OCI-LY3 (cell line): Measurements from ENCODE around the gene C9orf43.

Source experiments
- H2AFZ ChIP-seq: fragments of 200-600, 300-600 bp; shearing (Covaris generic); 2 replicates; pipeline ENCODE4 v1.6.0; 2014; ENCODE audit warnings: antibody characterized with exemption, low read depth, low read length
- H3K27ac ChIP-seq: fragments of 200-600, 300-600 bp; sonication (generic); 2 replicates; pipeline ENCODE4 v1.5.1; 2014; ENCODE audit warnings: mild to moderate bottlenecking, low read length, moderate library complexity, mixed read lengths
- H3K27me3 ChIP-seq: fragments of 200-600, 300-600 bp; sonication (generic); 2 replicates; pipeline ENCODE4 v1.6.1; 2014; ENCODE audit warnings: low read depth, low read length, mixed read lengths
- H3K36me3 ChIP-seq: fragments of 200-600, 300-600 bp; sonication (generic); replicated peaks from 2 replicates; pipeline ENCODE3; 2014; ENCODE audit warnings: low read depth, low read length, mixed read lengths
- H3K4me1 ChIP-seq: fragments of 300-600, 200-600 bp; sonication (generic); 2 replicates; pipeline ENCODE4 v1.6.1; 2014; ENCODE audit warnings: low read length, mixed read lengths
- H3K4me2 ChIP-seq: fragments of 200-600, 300-600 bp; sonication (generic); 2 replicates; pipeline ENCODE4 v1.6.1; 2014; ENCODE audit warnings: low read length, mixed read lengths
- H3K4me3 ChIP-seq: fragments of 300-600, 200-600 bp; sonication (generic); 2 replicates; pipeline ENCODE4 v1.5.1; 2014; ENCODE audit warnings: antibody characterized with exemption, mild to moderate bottlenecking, low read length, moderate library complexity
- H3K79me2 ChIP-seq: fragments of 300-600, 200-600 bp; shearing (Covaris generic); 2 replicates; pipeline ENCODE4 v1.6.1; 2014; ENCODE audit warnings: mild to moderate bottlenecking, low read length, mixed read lengths
- H3K9ac ChIP-seq: fragments of 300-600, 200-600 bp; shearing (Covaris generic); 2 replicates; pipeline ENCODE4 v1.6.0; 2014; ENCODE audit warnings: mild to moderate bottlenecking, low read length, moderate library complexity
- H3K9me3 ChIP-seq: fragments of 200-600, 300-600 bp; shearing (Covaris generic); 2 replicates; pipeline ENCODE4 v1.6.1; 2014; ENCODE audit warnings: low read length, mixed read lengths; ENCODE audit not compliant: insufficient read depth
- H4K20me1 ChIP-seq: fragments of 200-600, 300-600 bp; sonication (generic); 2 replicates; pipeline ENCODE4 v1.6.1; 2016; ENCODE audit warnings: low read length, mixed read lengths; ENCODE audit not compliant: insufficient read depth
- EZH2phosphoT487 ChIP-seq: fragments of 200-600 bp; shearing (Covaris generic); IDR thresholded peaks from 2 replicates; pipeline ENCODE4 v1.6.1; 2018; ENCODE audit warnings: antibody characterized with exemption, mixed run types, low read depth
- TF ChIP-seq, protein P1 (sequence below): fragments of 200-600, 300-600 bp; sonication (generic); IDR thresholded peaks from 2 replicates; pipeline ENCODE4 v1.5.1; 2014; ENCODE audit warnings: antibody characterized with exemption, low read length, low read depth

Gene C9orf43

DNA sequence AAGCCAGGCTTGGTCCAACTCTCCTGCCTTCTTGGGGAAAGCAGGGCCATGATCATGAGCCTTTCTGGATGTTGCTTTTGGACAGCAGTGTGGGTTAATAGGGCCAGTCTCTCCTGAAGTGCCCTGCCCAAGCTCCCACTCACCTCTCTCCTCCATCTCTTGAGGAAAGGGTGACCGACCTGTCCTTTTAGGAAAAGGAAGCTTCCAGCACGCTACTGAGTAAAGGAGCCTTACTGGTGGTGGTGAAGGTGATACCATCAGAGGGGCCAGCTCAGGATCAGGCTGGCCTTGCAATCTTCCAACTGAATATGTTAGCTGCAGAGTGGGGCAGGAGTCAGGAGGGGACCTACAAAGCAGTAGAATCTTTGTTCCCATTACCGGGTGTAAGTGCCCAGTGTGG, 50.7 kb downstream of the C9orf43 start:
- Histone ChIP-seq H3K27ac (no peak overlapping the region), H3K36me3 (no peaks in the 10 kb centered on the region), H3K4me3 (no peak overlapping the region), H3K4me1 (no peaks in the 10 kb centered on the region), H3K27me3 (no peaks in the 10 kb centered on the region), H4K20me1 (no peaks in the 10 kb centered on the region), H3K9me3 (no peaks in the 10 kb centered on the region), H3K9ac (no peak overlapping the region), H3K4me2 (no peak overlapping the region), H3K79me2 (no peaks in the 10 kb centered on the region), H2AFZ (no peak overlapping the region)
- TF ChIP-seq, protein P1, sequence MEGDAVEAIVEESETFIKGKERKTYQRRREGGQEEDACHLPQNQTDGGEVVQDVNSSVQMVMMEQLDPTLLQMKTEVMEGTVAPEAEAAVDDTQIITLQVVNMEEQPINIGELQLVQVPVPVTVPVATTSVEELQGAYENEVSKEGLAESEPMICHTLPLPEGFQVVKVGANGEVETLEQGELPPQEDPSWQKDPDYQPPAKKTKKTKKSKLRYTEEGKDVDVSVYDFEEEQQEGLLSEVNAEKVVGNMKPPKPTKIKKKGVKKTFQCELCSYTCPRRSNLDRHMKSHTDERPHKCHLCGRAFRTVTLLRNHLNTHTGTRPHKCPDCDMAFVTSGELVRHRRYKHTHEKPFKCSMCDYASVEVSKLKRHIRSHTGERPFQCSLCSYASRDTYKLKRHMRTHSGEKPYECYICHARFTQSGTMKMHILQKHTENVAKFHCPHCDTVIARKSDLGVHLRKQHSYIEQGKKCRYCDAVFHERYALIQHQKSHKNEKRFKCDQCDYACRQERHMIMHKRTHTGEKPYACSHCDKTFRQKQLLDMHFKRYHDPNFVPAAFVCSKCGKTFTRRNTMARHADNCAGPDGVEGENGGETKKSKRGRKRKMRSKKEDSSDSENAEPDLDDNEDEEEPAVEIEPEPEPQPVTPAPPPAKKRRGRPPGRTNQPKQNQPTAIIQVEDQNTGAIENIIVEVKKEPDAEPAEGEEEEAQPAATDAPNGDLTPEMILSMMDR = no peak
- no peak for TF ChIP-seq EZH2phosphoT487

DNA sequence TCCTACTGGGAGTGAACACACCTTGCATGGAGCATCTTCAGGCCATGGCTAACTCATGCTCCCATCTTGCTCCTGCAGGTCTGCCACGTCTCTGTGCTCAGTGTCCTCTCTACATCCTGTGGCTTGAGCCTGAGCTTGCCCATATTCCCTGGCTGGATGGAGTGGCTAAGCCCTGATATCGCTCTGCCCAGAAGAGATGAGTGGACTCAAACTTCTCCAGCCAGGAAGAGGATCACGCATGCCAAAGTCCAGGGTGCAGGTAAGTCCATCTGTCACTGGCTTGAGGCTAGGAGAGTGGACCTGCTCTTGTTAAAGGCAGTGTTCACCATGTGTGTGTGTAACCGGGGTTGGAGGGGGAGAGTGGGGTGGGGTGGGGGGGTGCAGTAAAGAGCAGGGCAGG, 51.4 kb downstream of the C9orf43 start:
- Histone ChIP-seq H3K4me1 (no peaks in the 10 kb centered on the region), H3K4me2 (no peak overlapping the region), H3K9ac (no peak overlapping the region), H3K27me3 (no peaks in the 10 kb centered on the region), H3K27ac (no peak overlapping the region), H3K36me3 (no peaks in the 10 kb centered on the region), H3K9me3 (no peaks in the 10 kb centered on the region), H3K4me3 (no peak overlapping the region), H3K79me2 (no peaks in the 10 kb centered on the region), H2AFZ (no peak overlapping the region), H4K20me1 (no peaks in the 10 kb centered on the region)
- no peak for TF ChIP-seq EZH2phosphoT487
- TF ChIP-seq, protein P1 = no peak

DNA sequence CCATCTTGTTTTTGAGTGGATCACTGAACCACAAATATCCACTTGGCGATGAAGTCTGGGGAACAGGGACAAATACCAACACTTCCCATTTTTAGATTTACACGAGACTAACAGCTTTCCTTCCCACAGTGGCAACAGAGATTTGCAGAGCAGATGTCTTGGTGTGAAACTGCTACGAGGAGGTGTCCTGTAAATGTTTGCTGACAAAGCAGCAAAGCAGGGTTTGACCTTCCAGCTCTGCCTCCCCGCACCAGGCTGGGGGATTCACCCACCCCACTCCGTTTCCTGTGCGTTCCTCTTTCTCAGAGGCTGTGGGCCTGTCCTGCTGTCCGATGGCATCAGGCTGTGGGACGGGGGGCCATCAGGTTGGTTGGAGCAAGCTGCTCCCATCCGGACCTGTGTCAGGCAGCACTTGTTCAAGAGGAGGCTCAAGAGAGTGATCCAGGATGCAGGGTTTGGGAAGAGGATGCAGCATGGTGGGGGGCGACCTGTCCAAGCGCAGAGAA, 52.3 kb downstream of the C9orf43 start:
- TF ChIP-seq, protein P1 = no peak
- no peak for TF ChIP-seq EZH2phosphoT487
- Histone ChIP-seq H3K4me1 (no peaks in the 10 kb centered on the region), H2AFZ (no peak overlapping the region), H3K79me2 (no peaks in the 10 kb centered on the region), H4K20me1 (no peaks in the 10 kb centered on the region), H3K9ac (no peak overlapping the region), H3K4me2 (no peak overlapping the region), H3K9me3 (no peaks in the 10 kb centered on the region), H3K36me3 (no peaks in the 10 kb centered on the region), H3K27ac (no peak overlapping the region), H3K27me3 (no peaks in the 10 kb centered on the region), H3K4me3 (no peak overlapping the region)

DNA sequence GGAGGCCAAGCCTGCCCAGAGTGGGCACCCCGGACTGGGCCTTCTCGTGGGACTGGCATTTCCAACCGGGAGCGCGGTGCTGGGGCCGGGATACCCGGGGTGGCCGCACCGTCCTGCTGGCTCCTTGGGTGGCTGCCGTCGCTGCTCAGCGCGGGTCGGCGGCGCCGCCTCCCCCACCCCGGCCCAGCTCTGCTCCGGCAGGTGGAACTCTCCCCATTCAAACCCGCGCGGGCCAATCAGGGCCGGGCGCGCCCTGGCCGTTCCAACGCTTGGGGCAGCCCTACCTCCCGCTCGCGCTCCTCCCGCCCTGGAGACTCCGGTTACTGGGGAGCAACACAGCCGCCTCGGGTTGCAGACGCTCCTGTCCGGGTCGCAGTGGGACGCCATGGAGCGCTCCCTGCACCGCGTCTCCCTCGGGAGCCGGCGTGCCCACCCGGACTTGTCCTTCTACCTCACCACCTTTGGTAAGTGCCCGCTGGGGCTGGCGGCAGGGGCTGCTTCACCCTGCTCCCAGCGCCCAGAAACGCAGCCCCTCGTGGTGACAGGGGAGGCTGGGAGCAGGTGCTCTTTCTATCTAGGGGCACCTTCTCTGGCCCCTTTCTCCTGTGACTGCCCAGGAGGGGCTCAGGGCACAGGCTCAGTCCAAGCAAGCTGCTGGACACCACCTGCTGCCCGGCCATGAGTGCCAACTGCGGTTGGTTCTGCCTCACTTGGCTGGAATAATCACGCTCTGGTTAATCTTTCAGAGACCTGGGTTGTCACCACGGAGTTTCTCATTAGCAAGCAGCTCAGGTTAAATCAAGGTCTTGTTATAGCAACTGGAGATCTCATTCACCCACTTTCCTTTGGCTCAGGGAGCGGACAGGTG, 53.1 kb downstream of the C9orf43 start, which contains the start of gene RGS3:
Gene RGS3 (plus strand): TSS at position 310 of the 868 bp plus-strand sequence. CDS start 76 bp downstream, at position 386.
- no peaks in the 10 kb centered on the region for H4K20me1 ChIP-seq
- H2AFZ ChIP-seq = no peak within 1 kb of the TSS
- no peaks in the 10 kb centered on the region for H3K36me3 ChIP-seq
- no peaks in the 10 kb centered on the region for H3K27me3 ChIP-seq
- no peaks in the 10 kb centered on the region for H3K4me1 ChIP-seq
- H3K9me3 ChIP-seq = no peaks in the 10 kb centered on the region
- no peak for TF ChIP-seq EZH2phosphoT487
- TF ChIP-seq, protein P1 = no peak
- H3K79me2 ChIP-seq = no peaks in the 10 kb centered on the region
- no peak within 1 kb of the TSS for H3K27ac ChIP-seq
- no peak within 1 kb of the TSS for H3K9ac ChIP-seq
- H3K4me2 ChIP-seq = no peak within 1 kb of the TSS
- H3K4me3 ChIP-seq = no peak within 1 kb of the TSS
